Activated CD4-positive, alpha-beta T cell treated with anti-CD3 and anti-CD28 coated beads, Interleukin-2, Interleukin-4, amounts not matched to agents 100 ng/mL and 50 ng/mL, durations not matched to agents 16 hours and 8 hours (primary cell): ENCODE measurements around the gene SPINK6.

Experiments
- DNase-seq: peaks from one replicate; pipeline ENCODE4 v3.0.0-alpha.2; 2020; ENCODE audit warnings: low spot score

Gene SPINK6

DNA sequence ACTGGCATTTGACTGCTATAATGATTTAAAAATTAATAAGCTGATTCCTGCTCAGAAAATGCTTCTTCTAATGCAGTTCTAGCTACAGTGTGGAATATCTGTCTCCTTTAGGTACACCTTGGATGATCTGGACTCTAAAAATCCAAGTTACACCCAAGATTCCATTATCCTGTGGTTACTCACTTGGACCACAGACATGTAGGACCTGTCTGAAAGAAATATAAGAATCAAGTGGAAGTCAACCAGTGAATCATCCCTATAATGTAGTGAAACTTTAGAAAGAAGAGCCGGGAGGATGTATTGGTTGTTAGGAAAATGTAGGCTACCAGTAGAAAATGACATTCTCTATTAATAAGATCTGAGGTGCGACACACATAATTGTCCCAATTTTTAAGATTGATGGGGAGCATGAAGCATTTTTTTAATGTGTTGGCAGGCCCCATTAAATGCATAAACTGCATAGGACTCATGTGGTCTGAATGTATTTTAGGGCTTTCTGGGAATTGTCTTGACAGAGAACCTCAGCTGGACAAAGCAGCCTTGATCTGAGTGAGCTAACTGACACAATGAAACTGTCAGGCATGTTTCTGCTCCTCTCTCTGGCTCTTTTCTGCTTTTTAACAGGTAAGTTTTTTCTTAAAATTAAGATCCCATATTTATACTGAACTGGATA, at the start of gene SPINK6:
TSS of gene SPINK6 (plus strand) at position 512 of the 673 bp plus-strand sequence. CDS start at position 567, 55 bp downstream.
- no peak for DNase-seq

DNA sequence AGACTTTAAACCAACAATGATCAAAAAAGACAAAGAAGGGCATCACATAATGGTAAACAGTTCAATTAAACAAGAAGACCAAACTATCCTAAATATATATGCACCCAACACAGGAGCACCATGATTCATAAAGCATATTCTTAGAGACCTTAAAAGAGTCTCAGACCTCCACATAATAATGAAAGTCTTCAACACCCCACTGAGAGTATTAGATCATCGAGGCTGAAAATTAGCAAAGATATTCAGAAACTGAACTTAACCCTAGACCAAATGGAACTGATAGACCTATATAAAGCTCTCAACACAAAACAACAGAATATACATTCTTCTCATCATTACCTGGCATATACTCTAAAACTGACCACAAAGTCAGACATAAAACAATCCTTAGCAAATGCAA, 46.2 kb upstream of the SPINK6 start:
- DNase-seq: no peak

GRCh38 chr5:148162038-148162437, 40.8 kb upstream of the SPINK6 start:
- no peak for DNase-seq

- no peak for DNase-seq
Measured at GRCh38 chr5:148163345-148163744, 39.5 kb upstream of the SPINK6 start.

- no peak for DNase-seq
Measured at GRCh38 chr5:148166550-148167283, 36.1 kb upstream of the SPINK6 start.

DNA sequence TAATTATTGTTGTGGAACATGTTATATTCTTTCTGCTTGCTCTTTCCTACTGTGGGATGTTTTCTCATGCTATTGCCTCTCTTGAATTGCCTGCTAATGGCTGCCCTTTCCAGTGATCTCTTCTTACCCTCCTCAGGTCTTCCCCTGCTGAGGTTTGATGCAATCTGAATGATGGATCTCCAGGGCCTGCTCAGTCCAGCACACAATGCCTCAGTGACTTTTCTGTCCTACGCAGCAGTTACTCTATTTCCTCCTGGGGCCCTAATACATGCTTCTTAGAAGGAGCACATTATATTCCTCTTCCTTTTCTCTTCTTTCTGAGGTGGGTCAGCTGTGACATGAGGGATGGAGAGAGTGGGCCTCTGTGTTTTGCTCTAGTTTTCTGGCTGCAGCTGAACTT, 34.6 kb upstream of the SPINK6 start, which contains the start of gene SPINK14:
TSS of gene SPINK14 (plus strand) at position 301 of the 400 bp plus-strand sequence. CDS start 1,187 bp downstream, outside the sequence.
- DNase-seq: no peak

DNA sequence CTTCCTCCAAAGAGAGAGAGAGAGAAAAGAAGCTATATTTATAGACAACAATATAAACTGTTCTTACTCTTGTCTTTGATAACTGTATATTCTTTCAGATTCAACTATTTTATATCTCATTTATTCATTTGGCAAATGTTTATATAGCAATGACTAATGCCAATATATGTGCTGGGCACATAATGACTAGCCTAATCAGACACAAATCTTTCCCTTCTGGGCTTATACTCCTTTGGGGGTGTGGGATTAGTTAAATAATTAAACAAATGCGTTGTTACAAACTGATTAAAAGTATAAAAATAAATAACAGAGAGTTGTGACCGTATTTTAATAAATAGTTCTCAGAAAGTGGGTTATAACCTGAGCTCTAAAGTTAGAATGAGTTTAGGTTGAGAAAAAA, 30.5 kb upstream of the SPINK6 start:
- DNase-seq: no peak

DNA sequence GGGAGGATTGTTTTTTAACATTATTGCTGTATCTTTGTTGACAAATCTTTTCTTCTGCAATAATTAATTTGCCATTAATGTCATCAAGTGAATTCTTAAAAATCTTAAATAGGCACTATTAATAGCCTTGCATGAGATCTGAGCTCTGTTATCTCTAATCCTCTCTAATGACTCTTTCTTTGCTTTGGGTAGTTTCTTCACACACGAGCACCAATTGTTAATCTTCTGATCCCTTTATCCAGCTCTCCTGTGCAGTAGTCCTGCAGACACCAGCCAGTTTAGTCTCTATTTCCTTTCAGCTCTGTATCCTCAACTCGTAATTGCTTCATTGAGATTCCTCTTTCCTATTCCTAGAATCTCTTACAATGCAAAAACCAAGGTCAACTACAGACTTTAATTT, 26.4 kb upstream of the SPINK6 start:
- DNase-seq: no peak

GRCh38 chr5:148177207-148177606, 25.6 kb upstream of the SPINK6 start:
- DNase-seq: no peak

DNA sequence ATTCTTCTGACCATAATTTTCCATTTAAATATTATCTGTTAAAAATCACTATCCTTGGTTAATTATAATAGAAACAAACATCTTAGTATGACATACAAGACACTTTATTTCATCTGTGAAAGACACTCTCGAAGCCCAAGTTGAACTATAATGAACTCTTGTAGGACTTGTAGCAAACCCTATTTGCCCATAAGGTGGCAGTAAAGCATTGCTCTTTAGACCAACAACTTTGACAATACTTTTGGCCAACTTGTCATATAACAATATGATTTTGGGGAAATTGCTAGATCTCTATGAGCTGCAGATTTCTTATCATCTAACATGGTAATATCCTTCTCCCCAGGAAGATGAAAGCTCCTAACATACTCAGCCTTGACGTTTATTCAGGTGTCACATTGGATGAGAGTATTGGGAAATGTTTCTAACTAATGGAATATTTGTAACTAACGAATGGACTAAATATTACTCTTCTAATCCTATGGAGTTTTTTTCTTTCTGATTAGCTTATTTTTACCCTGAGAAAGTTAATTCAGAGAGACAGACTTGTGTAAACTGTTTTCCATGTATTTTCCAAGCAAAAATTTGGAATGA, 23.5 kb upstream of the SPINK6 start:
- DNase-seq: peak; percentile 66

DNA sequence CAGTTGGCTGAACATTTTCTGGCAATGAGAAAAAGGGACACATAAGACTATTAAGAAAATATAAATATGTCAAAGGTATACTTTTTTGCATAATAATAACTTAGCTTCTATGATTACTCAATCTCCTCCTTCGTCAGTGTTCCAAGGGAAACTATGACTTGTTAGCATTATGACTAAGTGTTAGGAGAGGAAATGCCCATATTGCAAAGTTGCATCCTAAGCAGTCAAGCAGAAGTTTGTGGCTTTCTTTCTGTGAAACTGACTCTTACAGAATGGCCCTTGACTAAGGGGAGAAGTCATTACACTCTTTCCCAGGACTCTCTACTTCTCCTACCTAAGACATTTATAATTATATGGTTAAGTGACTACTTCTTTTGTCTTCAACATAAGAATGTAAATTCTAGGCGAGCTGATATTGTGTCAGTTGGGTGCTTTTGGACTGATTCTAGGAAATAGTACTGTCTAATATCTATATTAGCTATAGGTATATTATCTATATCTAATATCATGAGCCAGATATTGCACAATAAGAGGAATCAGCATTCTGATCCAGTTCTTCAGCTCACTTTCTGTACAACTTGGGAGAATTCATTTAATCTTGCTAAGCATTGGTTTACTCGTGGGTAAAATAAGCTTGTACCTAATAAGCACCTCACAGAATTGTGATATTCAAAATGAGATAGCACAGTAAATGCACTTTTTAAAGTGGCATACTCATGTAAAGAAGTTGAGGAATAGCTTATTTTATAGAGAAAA, 16.4 kb upstream of the SPINK6 start:
- peak; percentile 87 for DNase-seq

DNA sequence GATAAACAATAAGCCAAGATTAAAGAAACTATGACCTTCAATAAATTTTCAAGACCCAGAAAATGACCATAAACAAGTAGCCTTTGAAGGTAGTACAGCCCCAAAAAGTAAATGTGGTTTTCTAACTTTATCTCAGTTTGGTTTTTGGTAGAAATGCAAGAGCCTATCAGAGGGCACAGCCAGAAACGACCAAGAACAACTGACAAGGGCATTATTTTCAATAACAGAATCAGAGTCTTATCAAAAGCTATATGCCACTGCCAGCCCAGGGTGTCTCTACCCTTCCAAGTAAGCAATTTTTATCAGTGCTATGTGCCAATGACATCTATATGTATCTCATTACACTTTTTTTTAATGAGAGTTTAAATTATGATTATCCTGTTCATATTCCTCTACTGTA, 11.8 kb upstream of the SPINK6 start:
- DNase-seq: no peak

GRCh38 chr5:148193202-148193601, 9.6 kb upstream of the SPINK6 start:
- DNase-seq: no peak

- DNase-seq: no peak
Measured at GRCh38 chr5:148201151-148201550, 1.7 kb upstream of the SPINK6 start.

DNA sequence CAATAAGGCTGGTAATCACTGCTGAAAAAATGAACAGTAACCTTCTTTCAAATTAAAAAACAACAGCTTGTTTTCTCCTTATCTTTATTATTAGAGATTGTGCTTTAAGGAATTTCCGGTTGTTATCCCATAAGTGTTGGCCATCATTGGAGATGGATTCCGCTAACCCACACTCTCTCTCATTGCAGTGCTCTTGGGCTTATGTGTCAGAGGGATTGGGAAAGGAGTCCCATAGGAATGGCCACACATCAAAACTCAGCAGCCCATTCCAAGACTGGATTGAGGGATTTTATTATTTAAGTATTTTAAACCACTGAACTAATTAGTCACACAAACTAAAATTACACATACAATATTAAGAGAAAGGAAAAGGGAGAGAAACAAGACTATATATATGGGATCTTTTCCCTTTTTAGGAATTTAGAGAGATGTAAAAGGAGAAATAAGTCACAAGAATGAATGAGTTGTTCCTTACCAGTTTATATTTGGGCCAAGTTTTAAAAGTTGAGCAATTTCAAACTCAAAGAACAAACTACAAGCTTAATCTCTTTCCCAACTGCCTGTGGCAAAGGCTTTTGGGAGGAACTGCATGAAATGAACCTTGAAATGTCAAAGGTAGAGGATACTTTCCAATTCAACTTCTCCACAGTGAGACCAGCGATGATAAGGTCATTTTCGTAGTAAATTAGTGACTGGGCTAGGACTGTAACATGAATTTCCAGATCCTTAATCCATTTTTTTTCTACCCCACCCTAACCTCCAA, 2.4 kb downstream of the SPINK6 start:
- DNase-seq: no peak

- no peak for DNase-seq
Measured at GRCh38 chr5:148205865-148206264, 3.0 kb downstream of the SPINK6 start.

- DNase-seq: no peak
Measured at GRCh38 chr5:148206620-148207019, 3.8 kb downstream of the SPINK6 start.

DNA sequence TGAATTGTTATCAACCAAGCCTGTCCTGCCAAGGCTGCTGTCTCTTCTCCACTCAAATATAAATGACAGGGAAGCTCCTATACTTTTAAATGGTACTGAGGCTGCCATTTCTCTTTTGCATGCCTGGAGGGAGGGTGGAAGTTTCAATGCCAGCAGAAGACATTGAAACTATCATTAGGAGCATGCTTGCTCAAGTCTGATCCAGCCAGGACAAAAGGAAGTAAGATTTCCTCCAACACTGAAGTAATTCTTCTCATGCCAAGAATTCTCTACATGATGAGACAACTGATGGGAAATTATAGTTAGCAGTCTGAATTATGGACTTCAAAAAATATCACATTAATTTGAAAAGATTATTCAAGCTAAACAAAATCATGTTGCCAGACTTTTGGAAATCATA, 5.4 kb downstream of the SPINK6 start:
- DNase-seq: no peak

- DNase-seq: no peak
Measured at GRCh38 chr5:148209151-148209770, 6.4 kb downstream of the SPINK6 start.

DNA sequence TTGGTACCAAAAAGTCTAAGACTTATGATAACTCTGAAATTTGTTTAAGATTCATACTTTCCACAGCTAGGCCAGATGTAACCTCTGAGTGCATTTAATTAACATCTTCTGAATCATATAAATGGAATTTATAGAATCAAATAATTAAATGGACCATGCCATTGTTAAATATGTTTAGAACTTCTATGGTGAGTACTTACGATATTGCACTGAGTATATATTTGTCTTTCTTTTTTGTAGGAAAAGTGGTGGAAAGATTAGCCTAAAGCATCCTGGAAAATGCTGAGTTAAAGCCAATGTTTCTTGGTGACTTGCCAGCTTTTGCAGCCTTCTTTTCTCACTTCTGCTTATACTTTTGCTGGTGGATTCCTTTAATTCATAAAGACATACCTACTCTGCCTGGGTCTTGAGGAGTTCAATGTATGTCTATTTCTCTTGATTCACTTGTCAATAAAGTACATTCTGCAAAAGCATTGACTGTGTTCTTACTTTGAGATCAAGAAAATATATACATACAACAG, 11.9 kb downstream of the SPINK6 start:
- no peak for DNase-seq

DNA sequence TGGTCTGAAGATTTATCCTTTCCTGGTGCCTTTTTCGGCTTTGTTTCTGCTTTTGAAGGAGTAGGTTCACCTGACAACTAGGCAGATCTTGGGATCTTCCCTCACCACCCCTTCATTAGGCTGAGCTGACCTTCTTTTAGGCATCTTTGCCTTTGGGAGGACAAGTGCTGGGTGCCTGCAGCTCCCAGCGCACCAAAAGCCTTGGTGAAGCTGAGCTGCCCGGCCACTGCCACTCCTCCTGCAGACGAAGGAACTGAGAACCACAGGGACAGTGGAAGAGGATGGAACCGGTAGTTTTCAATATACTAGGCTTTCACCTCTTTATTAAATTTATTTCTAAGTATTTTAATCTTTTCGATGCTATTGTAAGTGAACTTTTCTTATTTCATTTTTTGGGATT, 18.7 kb downstream of the SPINK6 start:
- DNase-seq: no peak
